T-helper 2 cell treated with Interferon-gamma antibody and Interleukin-4, amounts not matched to agents 100 ng/mL and 5 ng/mL, for 36 hours (primary cell): ENCODE data around the gene KBTBD12. TPM values are rescaled to one million over a fixed set of nuclear protein-coding genes. Genes with fewer than 3 reads are reported as not detected.
"Not testable (repeated sequence)": the region's sequence is repeated elsewhere in the genome, so short reads cannot be mapped to it uniquely, and the experiment has no call there.

Experiments
- intact Hi-C: fragments of 100-400 bp; cut with micrococcal nuclease; formaldehyde crosslinking; loops from one replicate; pipeline ENCODE4 v1.15.1; 2023
- total RNA-seq: library from RNA; stranded (reverse); gene quantifications from 2 replicates; pipeline ENCODE4 v1.2.3, GENCODE V29; 2022

Gene KBTBD12
- total RNA-seq: not detected in 2 replicates

DNA sequence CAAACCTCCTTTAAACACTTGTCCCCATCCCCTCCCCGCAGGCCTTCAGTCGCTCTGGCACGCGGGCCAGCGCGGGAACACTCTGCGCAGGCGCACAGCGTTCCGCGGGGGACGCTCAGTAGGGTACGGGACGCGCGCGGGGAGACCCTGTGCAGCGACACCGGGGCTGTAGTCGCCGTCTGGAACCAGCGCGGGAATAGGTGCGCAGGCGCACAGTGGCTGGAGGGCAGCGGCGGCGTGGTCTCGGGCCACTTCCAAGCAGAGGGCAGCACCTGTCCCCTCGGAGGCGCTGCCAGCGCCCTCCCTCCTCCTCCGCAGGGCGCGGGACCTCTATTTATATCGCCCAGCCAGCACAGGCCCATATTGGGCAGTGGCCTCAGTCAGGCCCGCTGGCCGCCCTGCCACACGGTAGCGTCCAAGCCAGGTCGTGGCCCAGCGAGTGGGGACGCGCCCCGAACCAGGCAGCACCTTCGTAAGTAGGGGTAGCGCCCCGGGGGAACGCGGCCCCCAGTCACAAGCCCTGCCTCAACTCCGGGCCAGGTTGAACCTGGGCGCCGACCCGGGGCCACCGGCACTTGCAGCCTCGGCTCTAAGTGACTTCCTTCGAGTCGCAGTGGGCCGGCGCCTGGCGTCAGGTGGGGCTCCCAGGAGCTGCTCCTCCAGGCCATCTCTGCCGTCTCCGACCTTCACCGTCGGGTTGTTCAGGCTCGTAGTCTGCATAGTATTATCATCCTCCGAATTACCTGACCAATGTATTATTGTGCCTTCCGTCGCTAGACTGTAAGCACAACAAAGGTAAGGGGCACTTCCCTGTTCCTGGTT, at the start of gene KBTBD12:
KBTBD12 (plus strand) TSS at position 118 of the 822 bp plus-strand sequence. CDS start 7,830 bp downstream, outside the sequence.
- intact Hi-C loops: no loop called here

DNA sequence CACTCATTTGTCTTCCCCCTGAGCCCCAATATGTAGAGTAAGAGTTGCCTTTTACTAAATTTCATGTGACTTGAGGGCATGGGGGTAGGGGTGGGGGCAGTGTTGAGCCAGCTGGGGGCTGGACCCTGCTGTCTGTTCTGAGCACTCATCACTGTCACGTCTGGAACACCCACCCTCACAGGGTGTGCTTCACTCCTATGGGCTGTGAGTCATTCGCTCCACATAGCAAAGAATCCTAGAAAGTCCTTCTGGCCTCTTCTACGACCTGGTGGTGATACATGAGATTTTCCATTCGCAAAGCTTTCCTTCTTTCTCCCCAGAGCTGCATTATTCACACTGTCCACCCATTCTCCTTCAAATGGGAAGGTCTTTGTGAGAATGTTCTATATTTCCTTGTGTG, 49.1 kb upstream of the KBTBD12 start:
- intact Hi-C loops: no loop called here

DNA sequence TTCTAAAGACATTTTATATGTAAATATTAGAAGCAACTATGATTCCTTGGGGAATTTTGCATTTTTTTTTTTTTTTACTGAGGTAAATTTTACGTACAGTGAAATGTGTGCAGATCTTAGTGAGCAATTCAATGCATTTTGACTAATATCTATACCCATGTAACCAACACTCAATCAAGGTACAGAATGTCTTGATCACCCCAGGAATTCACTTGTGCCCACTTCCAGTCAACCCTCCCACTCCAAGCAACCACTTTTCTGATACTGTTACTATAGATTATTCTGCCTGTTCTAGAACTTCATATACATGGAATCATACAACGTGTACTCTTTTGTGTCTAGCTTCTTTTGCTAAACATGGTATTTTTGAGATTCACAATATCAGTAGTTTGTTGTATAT, 47.6 kb upstream of the KBTBD12 start:
- intact Hi-C loops: no loop called here

GRCh38 chr3:127867986-127868385, 47.0 kb upstream of the KBTBD12 start:
- intact Hi-C loops: no loop called here

- intact Hi-C loops: no loop called here
These were observed 44.9 kb upstream of the KBTBD12 start for GRCh38 chr3:127870156-127870555.

DNA sequence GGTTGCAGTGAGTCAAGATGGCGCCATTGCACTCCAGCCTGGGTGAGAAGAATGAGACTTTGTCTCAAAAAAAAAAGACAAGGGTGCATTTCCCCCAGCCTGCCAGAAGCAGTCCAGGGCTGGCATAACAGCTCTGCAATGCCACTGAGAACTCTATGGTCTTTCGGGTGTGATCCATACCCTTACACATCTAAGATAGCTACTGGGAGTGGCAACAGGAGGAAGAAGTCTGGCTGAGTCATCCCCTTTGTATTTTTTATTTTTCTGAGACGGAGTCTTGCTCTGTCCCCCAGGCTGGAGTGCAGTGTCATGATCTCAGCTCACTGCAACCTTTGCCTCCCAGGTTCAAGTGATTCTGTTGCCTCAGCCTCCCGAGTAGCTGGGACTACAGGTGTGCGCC, 40.9 kb upstream of the KBTBD12 start:
- intact Hi-C loops: not testable (repeated sequence)

DNA sequence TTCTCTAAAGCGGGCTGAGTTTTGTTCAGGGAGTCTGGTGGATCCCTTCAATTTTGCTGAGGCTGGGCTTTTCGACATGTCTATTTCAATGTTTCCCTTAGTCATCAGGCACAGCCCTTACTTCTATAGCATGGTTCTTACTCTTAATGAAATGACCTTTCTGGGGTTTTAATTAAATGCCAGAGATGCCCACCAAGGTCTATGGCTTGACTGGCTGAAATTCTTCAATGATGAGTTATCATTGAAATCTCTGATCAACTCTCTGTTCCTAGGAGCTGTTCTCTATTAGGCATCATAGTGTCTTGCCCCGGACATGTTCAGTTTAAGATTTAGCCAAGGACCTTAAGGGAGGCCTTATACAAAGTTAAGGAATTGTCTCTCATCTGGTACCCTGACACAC, 33.4 kb upstream of the KBTBD12 start:
- intact Hi-C loops: no loop called here

DNA sequence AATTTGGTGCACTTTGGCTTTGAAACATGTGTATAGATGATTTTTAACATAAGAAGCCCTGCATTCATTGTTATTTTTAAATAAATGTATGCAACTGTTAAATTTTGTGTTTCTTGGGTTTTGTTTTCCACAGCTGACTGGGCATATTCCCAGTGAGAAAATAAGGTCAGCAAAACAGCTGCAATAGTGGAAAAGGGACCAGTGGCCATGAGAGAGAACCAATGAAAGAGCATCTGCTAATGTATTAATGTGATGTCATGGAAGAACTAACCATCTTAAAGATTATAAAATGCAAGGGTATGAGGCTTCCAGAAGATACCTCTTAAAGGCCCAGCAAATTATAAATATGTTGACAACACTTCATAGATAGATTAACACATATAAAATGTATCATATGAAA, 31.0 kb upstream of the KBTBD12 start:
- intact Hi-C loops: no loop called here

GRCh38 chr3:127886231-127886955, 28.6 kb upstream of the KBTBD12 start:
- intact Hi-C loops: no loop called here

DNA sequence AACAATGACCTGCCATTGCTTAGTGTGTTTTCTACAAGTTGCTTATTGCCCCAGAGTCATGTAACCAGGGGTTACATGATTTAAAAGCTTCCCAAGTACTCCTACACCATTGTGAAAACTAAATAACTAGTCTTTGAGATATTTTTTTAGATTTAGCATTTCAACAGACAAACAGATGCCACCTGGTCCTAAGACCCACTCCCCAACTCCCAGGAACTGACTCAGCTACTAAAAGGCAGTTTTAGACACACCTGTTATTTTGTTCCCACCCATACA, 28.1 kb upstream of the KBTBD12 start:
- intact Hi-C loops: no loop called here

GRCh38 chr3:127887321-127887720, 27.7 kb upstream of the KBTBD12 start:
- intact Hi-C loops: no loop called here

DNA sequence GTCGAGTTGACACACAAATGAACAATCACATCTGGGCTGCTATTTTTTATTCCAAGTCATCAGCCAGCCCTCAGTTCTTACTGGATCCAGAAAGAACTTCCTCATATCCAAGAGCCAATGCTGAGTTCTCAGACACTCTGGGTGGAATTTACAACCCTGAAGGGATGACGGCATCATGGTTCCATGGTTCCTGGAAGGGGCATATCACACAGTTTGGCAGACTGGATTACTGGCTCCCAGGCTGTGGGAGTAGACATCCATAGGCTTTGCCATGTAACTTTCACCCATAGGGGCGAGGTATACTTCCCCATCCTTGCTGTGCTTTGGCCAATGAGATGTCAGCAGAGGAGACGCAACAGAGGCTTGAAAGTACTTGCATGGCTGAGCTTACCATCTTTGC, 26.9 kb upstream of the KBTBD12 start:
- intact Hi-C loops: no loop called here

DNA sequence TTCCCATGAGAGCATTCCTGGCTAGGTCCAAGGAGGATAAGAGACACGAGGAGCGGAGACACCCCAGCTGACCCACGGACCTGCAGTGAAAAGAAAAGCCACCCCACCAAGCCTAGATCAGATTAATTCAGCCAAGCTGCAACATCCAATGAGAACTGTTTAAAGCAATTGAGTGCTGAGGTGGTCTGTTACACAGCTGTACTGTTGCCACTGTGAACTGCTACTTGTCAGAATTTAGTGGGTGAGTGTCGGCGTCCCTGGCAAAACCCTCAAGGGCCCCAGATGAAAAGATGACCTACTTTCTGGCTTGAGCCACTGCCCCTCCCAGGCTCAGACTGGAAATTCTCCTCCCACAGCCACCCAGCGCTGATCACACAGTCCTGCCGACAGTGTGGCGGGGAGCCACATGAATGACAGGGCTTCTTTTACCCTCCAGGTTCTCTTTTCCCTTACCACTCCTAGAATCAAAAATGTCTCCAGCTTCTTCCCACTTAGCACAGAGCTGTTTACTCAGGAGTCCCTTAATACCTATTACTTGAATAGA, 26.4 kb upstream of the KBTBD12 start:
- intact Hi-C loops: no loop called here

DNA sequence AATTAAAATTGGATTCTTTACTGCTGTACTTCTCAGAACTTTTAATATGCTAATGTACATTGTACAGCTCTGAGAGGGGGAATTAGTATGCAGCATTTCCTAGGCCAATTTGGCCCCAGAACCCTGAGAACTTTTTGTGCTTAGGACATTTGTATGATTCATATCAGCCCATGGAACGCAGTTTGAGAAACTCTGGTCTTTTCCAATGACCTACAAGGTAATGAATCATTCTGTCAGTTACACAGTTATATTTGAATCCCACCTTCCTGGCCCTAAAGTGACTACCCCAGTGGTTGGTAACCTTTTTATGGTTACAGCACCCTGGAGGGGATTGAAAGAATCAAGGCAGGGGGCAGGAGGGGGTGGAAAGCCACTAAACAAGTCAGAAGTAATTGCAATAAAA, 25.6 kb upstream of the KBTBD12 start:
- intact Hi-C loops: no loop called here

DNA sequence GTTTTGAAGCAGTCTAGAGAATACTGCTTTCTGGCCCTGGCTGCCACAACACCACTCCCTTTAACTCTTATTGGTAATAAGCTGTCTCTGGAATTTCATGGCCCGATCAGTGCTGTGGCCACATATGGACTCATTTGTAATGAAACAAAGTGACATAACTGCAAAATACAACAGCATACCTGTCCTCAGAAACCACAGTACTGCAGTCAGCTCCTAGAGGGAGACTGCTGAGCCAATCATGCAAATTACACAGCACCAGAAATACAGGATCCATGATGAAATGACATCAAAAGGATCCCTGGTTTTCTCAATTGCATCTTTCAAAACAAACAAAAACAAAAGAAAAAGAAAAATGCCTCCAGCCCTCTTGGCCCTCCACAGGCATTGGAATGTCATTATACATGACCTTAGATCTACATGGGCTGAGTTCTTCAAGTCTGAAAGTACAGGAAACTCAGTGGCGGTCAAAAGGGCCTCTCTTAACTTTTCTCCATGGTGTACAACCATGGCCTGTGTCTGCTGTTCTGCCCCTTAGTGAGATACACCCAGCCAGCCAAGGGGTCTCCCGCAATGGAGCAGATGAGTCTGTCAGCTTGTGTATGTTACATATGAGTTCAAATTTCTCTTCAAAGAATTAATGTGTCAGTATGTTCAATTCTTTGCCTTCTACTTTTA, 24.9 kb upstream of the KBTBD12 start:
- intact Hi-C loops: no loop called here

DNA sequence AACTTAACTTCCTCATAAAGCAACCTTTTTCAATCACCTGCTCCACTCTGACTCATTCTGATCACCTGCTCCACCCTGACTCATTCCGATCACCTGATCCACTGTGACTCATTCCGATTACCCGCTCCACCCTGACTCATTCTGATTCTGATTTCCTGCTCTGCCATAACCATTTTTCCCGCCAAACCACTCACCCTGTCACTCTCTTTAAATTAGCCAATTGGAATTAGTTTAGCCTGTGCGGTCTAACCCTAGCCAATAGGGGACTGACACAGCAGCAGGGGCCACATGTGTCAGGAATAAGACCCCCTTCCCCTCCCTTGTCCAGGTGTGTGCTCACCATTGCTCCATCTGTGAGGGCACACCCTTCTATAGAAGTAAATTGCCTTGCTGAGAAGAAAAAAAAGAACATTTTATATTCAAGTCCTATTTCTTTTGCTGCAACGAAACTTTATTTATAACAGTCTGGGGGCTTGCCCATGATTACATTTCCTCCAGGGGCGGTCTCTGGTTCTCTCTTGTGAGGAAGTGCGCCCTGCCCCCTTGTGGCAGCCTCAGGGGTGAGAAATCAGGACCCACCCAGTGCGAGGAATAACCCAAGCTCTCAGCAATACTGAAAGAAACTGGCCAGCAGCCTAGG, 24.3 kb upstream of the KBTBD12 start:
- intact Hi-C loops: not testable (repeated sequence)

- intact Hi-C loops: no loop called here
These were observed 20.6 kb upstream of the KBTBD12 start for GRCh38 chr3:127894481-127894880.

DNA sequence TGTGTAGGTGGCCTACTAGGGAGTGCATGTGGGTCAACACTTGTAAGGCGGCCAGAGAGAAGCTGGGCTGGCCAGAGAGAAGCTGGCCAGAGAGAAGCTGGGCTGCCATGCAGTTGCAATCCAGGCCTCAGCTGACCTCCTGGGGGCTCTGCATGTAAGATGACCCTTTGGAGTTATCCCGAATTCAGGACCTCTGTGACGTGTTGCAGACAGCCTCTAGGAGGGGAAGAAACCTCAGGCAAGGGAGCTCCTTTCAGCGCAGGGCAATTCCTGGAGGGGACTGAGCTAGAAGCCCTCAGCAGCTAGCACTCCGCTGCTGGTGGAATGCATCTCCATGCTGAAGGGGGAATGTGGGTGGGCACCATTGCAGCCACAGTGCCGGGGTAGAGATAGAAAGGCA, 15.8 kb upstream of the KBTBD12 start:
- intact Hi-C loops: no loop called here

GRCh38 chr3:127899766-127900165, 15.3 kb upstream of the KBTBD12 start:
- intact Hi-C loops: no loop called here

- intact Hi-C loops: no loop called here
These were observed 14.5 kb upstream of the KBTBD12 start for GRCh38 chr3:127900536-127900935.

GRCh38 chr3:127902486-127902885, 12.5 kb upstream of the KBTBD12 start:
- intact Hi-C loops: no loop called here
